ENCODE results near the gene PPP2R1B. TPM values are rescaled to one million over a fixed set of nuclear protein-coding genes. Genes with fewer than 3 reads are reported as not detected.

The PPP2R1B gene
- polyA plus RNA-seq, 1 donor, result 34.5 TPM

DNA sequence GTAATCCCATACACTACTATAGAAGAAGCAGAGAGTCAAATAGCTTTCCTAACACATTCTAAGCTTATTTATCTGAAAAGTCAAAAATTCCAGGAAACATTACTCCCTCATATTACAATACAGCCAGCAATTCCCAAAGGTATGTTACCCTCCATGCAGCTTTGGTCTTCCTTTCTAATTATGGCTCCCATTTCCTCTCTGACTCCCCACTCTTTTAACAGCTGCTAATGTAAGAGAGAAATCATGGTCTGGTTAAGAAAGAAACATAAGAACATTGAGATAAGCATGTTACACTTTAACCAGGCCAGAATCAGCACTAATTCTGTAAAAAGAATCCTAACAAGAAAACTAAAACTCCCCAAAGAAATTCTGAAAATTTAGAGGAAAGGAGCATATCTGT, 6.8 kb downstream of the PPP2R1B start:
- Histone ChIP-seq H3K9me3 (ENCODE audit: control insufficient read depth, low read depth, low read length) (no peaks in the 10 kb centered on the region), H3K4me3 (ENCODE audit: low read length) (no peak overlapping the region), H3K27ac (ENCODE audit: low read length) (peak overlapping the region; percentile 72), H3K4me1 (ENCODE audit: control insufficient read depth, insufficient read depth, low read length) (peaks cover 32% of the 10 kb centered on the region), H3K27me3 (ENCODE audit: control insufficient read depth, insufficient read depth, low read length) (no peaks in the 10 kb centered on the region), H3K36me3 (ENCODE audit: control insufficient read depth, insufficient read depth, low read length) (peaks cover 58% of the 10 kb centered on the region)
- peak in 1 of 2 donors; percentile 67 for DNase-seq

DNA sequence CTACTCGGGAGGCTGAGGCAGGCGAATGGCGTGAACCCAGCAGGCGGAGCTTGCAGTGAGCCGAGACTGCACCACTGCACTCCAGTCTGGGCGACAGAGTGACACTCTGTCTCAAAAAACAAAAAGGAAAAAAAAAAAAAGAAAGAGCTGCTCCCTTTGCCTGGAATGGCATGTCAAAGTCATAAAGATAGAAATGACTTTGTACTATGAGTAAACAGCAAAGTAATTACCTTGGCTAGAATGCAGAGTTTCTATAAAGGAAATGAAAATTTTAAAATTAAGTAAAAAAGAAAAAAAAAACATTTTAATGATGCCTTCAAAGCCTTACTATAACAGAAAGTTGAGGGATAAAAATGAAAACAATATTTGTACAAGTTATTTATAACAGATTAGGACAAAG, 10.1 kb downstream of the PPP2R1B start:
- Histone ChIP-seq H3K4me3 (ENCODE audit: low read length) (no peak overlapping the region), H3K27me3 (ENCODE audit: control insufficient read depth, insufficient read depth, low read length) (no peaks in the 10 kb centered on the region), H3K9me3 (ENCODE audit: control insufficient read depth, low read depth, low read length) (no peaks in the 10 kb centered on the region), H3K36me3 (ENCODE audit: control insufficient read depth, insufficient read depth, low read length) (peaks cover 63% of the 10 kb centered on the region), H3K4me1 (ENCODE audit: control insufficient read depth, insufficient read depth, low read length) (peaks cover 25% of the 10 kb centered on the region), H3K27ac (ENCODE audit: low read length) (peak overlapping the region; percentile 92)
- DNase-seq, result peak in 1 of 2 donors; percentile 65
- WGBS (ENCODE audit: insufficient coverage, low lambda C conversion rate), result no CpG with 5 or more reads among the region's 6 CpGs

DNA sequence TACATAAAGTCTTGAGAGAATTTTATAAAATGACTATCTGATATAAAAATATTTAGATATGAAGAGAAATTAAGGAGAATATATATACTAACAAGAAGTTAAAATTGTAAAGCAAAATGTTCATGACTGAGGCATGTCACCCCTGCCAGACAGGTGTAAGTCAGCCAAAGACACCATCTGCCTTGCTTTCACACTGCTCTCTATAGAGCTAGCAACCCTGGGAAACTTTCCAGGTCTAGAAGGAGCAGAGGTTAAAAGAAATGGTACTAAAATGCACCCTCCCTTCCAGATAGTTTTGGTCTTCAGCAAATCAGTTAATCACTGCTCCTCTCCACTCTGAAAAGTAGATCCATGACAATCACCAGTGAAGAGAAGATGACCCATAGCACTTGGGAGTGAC, 16.5 kb downstream of the PPP2R1B start:
- H3K9me3 ChIP-seq (ENCODE audit: control insufficient read depth, low read depth, low read length), result no peaks in the 10 kb centered on the region
- no peak for DNase-seq
- no peaks in the 10 kb centered on the region for H3K27me3 ChIP-seq (ENCODE audit: control insufficient read depth, insufficient read depth, low read length)
- no peak overlapping the region for H3K27ac ChIP-seq (ENCODE audit: low read length)
- no peak overlapping the region for H3K4me3 ChIP-seq (ENCODE audit: low read length)
- H3K4me1 ChIP-seq (ENCODE audit: control insufficient read depth, insufficient read depth, low read length), result no peaks in the 10 kb centered on the region
- H3K36me3 ChIP-seq (ENCODE audit: control insufficient read depth, insufficient read depth, low read length), result peaks cover 69% of the 10 kb centered on the region

DNA sequence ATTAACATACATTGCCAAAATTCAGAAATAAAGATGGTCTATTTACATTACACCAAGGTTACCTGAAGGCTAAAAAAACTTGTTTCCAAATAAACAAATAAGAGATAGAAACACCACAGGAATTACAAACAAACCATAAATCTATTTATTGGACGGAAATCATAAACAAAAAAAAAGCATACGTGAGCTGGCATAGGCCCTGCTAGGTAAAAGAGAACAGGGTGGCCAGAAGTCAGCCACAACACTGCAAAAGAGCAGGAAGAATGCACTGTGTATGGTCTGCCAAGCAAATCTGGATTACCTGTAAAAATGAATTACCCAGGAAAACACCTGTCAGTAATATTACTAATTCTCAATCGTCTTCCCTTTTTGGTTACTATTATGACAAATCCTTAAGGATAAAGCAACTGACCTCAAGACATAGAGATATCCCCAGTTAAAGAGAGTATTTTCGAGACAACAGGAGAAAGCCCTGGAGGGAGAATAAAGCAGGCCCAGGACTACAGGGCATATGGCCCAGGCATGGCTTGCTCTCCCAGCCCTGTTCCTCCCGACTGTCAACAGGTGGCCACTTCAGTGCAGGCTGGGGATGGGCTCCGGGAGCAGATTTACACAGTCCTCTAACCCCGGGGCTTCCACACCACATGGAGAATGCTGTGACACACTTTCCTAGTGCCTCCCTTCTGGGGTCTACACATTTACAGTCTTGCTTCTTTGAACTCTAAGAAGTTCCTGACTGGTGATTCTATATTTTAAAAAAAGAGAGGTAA, 18.0 kb downstream of the PPP2R1B start:
- Histone ChIP-seq H3K9me3 (ENCODE audit: control insufficient read depth, low read depth, low read length) (no peaks in the 10 kb centered on the region), H3K4me3 (ENCODE audit: low read length) (no peak overlapping the region), H3K27ac (ENCODE audit: low read length) (no peak overlapping the region), H3K27me3 (ENCODE audit: control insufficient read depth, insufficient read depth, low read length) (no peaks in the 10 kb centered on the region), H3K36me3 (ENCODE audit: control insufficient read depth, insufficient read depth, low read length) (peaks cover 70% of the 10 kb centered on the region), H3K4me1 (ENCODE audit: control insufficient read depth, insufficient read depth, low read length) (no peaks in the 10 kb centered on the region)
- 92% methylated on average over 2 of the region's 7 CpGs for WGBS (ENCODE audit: insufficient coverage, low lambda C conversion rate)
- no peak for DNase-seq

DNA sequence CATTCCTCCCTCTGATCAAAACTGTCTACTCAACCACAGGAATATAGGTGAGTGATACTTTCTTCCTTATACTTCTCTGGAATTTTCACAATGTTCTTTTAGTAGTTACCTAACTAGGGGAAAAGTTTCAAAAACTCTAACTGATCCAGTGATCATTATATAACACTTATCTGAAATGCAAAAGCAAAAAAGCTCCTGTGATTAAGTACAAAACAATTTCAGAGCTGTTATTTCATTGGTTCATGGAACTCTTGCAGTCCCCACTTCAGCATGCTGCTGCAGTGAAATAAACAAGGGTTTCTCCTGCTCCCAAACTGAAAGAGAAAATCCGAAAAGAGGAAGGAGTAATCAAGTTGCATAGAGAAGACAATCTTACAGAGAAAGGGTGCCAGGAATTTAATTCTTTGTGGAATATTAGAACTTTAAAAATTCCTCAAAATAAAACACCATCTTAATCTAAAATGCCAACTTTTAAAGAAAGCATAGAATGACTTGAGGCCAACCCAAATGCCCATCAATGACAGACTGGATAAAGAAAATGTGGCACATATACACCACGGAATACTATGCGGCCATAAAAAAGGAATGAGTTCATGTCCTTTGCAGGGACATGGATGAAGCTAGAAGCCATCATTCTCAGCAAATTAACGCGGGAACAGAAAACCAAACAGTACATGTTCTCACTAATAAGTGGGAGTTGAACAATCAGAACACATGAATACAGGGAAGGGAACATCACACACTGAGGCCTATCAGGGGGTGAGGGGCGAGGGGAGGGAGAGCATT, 20.3 kb downstream of the PPP2R1B start:
- DNase-seq, result no peak
- Histone ChIP-seq H3K27ac (ENCODE audit: low read length) (no peak overlapping the region), H3K9me3 (ENCODE audit: control insufficient read depth, low read depth, low read length) (no peaks in the 10 kb centered on the region), H3K36me3 (ENCODE audit: control insufficient read depth, insufficient read depth, low read length) (peaks cover 67% of the 10 kb centered on the region), H3K4me1 (ENCODE audit: control insufficient read depth, insufficient read depth, low read length) (no peaks in the 10 kb centered on the region), H3K4me3 (ENCODE audit: low read length) (no peak overlapping the region), H3K27me3 (ENCODE audit: control insufficient read depth, insufficient read depth, low read length) (no peaks in the 10 kb centered on the region)
- 100% methylated on average over 4 of the region's 6 CpGs for WGBS (ENCODE audit: insufficient coverage, low lambda C conversion rate)

DNA sequence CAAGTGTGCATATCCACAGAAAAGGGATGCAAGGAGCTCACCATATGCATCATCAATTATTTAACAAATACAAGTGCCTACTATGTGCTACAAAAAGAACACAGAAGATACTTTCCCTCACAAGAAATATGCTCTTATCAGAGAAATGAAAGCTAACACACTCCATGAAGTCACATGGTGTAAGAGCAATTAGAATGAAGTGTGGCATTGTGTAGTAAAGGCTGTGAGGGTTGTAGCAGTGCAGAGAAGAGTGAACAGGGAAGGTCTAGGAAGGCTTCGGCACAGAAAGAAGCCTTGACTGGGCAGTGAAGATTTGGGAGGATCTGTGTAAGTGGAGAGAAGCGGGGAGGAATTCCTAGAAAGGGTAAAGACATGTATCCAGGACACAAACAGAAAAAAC, 22.5 kb downstream of the PPP2R1B start:
- Histone ChIP-seq H3K9me3 (ENCODE audit: control insufficient read depth, low read depth, low read length) (no peaks in the 10 kb centered on the region), H3K4me1 (ENCODE audit: control insufficient read depth, insufficient read depth, low read length) (no peaks in the 10 kb centered on the region), H3K36me3 (ENCODE audit: control insufficient read depth, insufficient read depth, low read length) (peaks cover 70% of the 10 kb centered on the region), H3K27me3 (ENCODE audit: control insufficient read depth, insufficient read depth, low read length) (no peaks in the 10 kb centered on the region), H3K27ac (ENCODE audit: low read length) (no peak overlapping the region), H3K4me3 (ENCODE audit: low read length) (no peak overlapping the region)
- 100% methylated on average over 1 of the region's 2 CpGs for WGBS (ENCODE audit: insufficient coverage, low lambda C conversion rate)
- no peak for DNase-seq

DNA sequence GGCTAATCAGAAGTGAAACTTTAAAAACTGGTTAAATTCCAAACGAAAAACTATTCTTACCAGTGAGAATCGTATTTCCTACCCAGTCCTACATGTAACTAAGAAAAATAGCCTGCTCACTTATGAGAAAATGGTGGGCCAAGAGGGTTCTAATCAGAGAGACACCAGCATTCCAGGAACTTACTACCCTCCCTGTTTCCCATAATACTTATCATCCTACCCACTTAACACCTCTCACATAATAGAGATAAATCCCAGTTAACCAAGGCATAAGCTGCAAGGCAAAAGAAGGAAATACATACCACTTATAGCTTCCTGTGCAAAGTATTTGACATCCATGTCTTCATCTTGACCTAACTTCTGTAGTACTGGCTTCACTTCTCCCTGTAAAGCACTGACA, 24.4 kb downstream of the PPP2R1B start:
- no peak overlapping the region for H3K27ac ChIP-seq (ENCODE audit: low read length)
- H3K9me3 ChIP-seq (ENCODE audit: control insufficient read depth, low read depth, low read length), result no peaks in the 10 kb centered on the region
- H3K27me3 ChIP-seq (ENCODE audit: control insufficient read depth, insufficient read depth, low read length), result no peaks in the 10 kb centered on the region
- DNase-seq, result no peak
- H3K4me1 ChIP-seq (ENCODE audit: control insufficient read depth, insufficient read depth, low read length), result peaks cover 13% of the 10 kb centered on the region
- H3K4me3 ChIP-seq (ENCODE audit: low read length), result no peak overlapping the region
- H3K36me3 ChIP-seq (ENCODE audit: control insufficient read depth, insufficient read depth, low read length), result peaks cover 68% of the 10 kb centered on the region
- WGBS (ENCODE audit: insufficient coverage, low lambda C conversion rate), result 100% methylated on average over 2 of the region's 2 CpGs

DNA sequence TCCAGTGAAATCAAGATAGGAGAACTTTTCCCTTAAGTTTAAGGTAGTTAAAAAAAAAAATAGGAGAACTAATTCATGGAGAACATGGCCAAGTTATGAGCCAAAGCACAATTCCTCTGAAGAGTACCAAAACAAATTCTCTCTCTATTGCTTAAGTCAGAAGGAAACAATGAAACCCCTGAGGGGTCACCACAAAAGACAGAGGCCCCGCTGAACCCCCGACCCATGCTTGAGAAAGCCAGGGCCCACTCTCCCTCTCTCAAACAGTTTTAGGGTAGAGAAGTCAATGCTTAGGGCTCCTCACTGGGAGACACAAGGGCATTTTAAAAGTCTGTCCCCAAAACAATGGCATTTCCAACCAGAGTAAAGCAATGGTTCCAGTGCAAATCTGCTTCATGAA, 26.9 kb downstream of the PPP2R1B start:
- Histone ChIP-seq H3K9me3 (ENCODE audit: control insufficient read depth, low read depth, low read length) (no peaks in the 10 kb centered on the region), H3K27ac (ENCODE audit: low read length) (no peak overlapping the region), H3K36me3 (ENCODE audit: control insufficient read depth, insufficient read depth, low read length) (peaks cover 49% of the 10 kb centered on the region), H3K4me3 (ENCODE audit: low read length) (no peak overlapping the region), H3K27me3 (ENCODE audit: control insufficient read depth, insufficient read depth, low read length) (no peaks in the 10 kb centered on the region), H3K4me1 (ENCODE audit: control insufficient read depth, insufficient read depth, low read length) (peaks cover 32% of the 10 kb centered on the region)
- no CpG with 5 or more reads among the region's 2 CpGs for WGBS (ENCODE audit: insufficient coverage, low lambda C conversion rate)
- DNase-seq, result no peak

DNA sequence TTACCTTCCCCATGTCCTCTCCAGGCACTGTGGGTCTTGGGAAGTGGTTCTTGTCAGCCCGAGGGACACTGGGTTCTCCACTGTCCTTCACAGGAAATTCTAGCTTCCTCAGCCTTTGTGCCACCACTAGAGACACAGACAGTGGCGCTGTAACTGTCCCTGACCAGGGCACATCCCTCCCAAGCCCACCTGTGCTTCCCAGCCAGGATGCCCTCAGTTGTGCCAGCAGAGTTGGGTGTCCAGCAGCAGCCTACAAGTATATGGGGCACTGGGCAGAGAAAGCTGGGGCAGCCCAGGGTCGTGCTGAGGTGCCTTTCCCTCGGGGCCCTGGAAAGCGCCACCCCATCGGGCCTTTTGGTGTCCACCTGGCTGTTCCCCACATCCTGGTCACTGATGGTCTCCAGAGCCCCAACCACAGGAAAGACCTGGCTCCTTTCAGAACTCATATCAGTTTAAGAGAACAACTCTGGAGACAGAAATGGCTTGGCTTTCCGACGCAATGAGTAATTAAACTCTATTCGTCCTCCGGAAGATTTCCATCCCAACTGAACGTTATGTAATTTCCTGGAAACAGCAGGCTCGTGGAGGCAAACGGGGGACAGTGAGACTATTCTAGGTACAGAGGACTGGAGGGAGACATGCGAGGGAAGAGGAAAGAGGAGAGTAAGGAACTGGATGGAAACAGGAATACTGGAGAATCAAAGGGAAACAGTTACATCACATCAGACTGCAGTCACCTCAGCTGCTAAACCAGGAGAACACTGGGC, 28.6 kb downstream of the PPP2R1B start:
- Histone ChIP-seq H3K36me3 (ENCODE audit: control insufficient read depth, insufficient read depth, low read length) (peaks cover 34% of the 10 kb centered on the region), H3K27me3 (ENCODE audit: control insufficient read depth, insufficient read depth, low read length) (no peaks in the 10 kb centered on the region), H3K4me1 (ENCODE audit: control insufficient read depth, insufficient read depth, low read length) (peaks cover 32% of the 10 kb centered on the region), H3K9me3 (ENCODE audit: control insufficient read depth, low read depth, low read length) (no peaks in the 10 kb centered on the region), H3K4me3 (ENCODE audit: low read length) (no peak overlapping the region), H3K27ac (ENCODE audit: low read length) (peak overlapping the region; percentile 23)
- WGBS (ENCODE audit: insufficient coverage, low lambda C conversion rate), result no CpG with 5 or more reads among the region's 14 CpGs
- DNase-seq, result no peak

DNA sequence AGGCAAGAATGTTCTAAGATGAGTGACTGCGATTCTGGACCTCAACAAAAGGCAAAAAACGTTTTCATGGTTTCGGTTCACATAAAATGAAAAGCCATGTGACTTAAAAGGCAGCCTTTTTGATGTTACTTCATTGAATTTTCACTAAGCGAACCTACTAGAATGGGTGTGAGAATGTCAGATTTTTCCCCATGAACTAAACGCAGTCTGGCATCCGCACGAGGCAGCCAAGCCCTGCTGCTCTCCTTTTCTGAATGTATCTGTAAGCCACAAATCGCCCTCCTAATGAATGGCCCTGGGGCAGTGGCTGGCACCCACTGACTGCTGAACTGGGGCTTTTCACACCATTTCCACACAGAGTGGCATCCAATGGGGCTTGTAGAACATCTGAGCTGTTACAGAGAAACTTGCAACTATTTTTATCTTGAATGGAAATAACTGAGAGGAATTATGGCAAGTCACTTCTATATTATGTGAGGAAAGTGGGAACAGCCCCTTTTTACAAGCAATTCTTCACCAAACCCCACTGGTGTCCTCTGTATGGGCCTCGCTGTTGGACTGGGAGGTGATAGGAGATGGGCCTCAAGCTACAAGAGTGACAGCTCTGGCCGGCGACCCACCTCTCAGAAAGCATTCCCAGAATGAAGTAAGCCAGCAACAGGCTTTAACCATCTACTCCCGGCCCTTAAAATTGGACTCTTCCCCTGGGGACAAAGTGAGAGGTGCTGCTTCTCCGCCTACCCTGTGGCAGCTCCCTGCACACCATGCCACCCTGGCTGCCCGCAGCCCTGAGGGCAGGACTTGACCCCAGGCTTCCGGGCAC, 29.4 kb downstream of the PPP2R1B start:
- peak overlapping the region; percentile 79 for H3K27ac ChIP-seq (ENCODE audit: low read length)
- H3K4me1 ChIP-seq (ENCODE audit: control insufficient read depth, insufficient read depth, low read length), result peaks cover 32% of the 10 kb centered on the region
- peaks cover 32% of the 10 kb centered on the region for H3K36me3 ChIP-seq (ENCODE audit: control insufficient read depth, insufficient read depth, low read length)
- H3K4me3 ChIP-seq (ENCODE audit: low read length), result no peak overlapping the region
- WGBS (ENCODE audit: insufficient coverage, low lambda C conversion rate), result no CpG with 5 or more reads among the region's 15 CpGs
- no peaks in the 10 kb centered on the region for H3K9me3 ChIP-seq (ENCODE audit: control insufficient read depth, low read depth, low read length)
- no peak for DNase-seq
- H3K27me3 ChIP-seq (ENCODE audit: control insufficient read depth, insufficient read depth, low read length), result no peaks in the 10 kb centered on the region

Measured in large intestine (tissue), 3 donors.